Aorta (tissue), 5 donors: ENCODE data around the gene PAK3. TPM values are rescaled to one million over a fixed set of nuclear protein-coding genes. Genes with fewer than 3 reads are reported as not detected.

Experiments
- ATAC-seq: fragments of 200-7000 bp; cut with Tn5 transposase; one replicate; pipeline ENCODE4 v1.9.1; 2022; ENCODE audit warnings: moderate library complexity; ENCODE audit not compliant: low FRiP score
- DNase-seq, 2 donors: peaks; one replicate each; pipeline ENCODE4 v3.0.0-alpha.2; 2020
- H3K27ac ChIP-seq, 2 donors: one replicate each; pipeline ENCODE4 v1.5.1; 2013; ENCODE audit warnings: low read length in 2 of 2, mild to moderate bottlenecking in 2 of 2, moderate library complexity in 2 of 2, control low read depth in 1 of 2, inconsistent platforms in 1 of 2, low read depth in 1 of 2
- H3K27me3 ChIP-seq, 2 donors: one replicate each; pipeline ENCODE4 v1.6.1; 2013; ENCODE audit warnings: control low read depth in 1 of 2, low read length in 1 of 2, mild to moderate bottlenecking in 1 of 2, moderate library complexity in 1 of 2; ENCODE audit not compliant: insufficient read depth in 2 of 2, control insufficient read depth in 1 of 2
- H3K36me3 ChIP-seq, 2 donors: one replicate each; pipeline ENCODE4 v1.6.1; 2013; ENCODE audit warnings: control low read depth in 1 of 2, low read length in 1 of 2, mild to moderate bottlenecking in 1 of 2; ENCODE audit not compliant: insufficient read depth in 2 of 2, control insufficient read depth in 1 of 2
- H3K4me1 ChIP-seq, 2 donors: one replicate each; pipeline ENCODE4 v1.6.1; 2013; ENCODE audit warnings: low read length in 2 of 2, control low read depth in 1 of 2, mild to moderate bottlenecking in 1 of 2, moderate library complexity in 1 of 2; ENCODE audit not compliant: insufficient read depth in 2 of 2, control insufficient read depth in 1 of 2
- H3K4me3 ChIP-seq, 2 donors: one replicate each; pipeline ENCODE4 v1.5.1; 2013; ENCODE audit warnings: low read length in 2 of 2, control low read depth in 1 of 2, mild to moderate bottlenecking in 1 of 2
- H3K9me3 ChIP-seq: one replicate; pipeline ENCODE4 v1.6.1; 2013; ENCODE audit warnings: mild to moderate bottlenecking, low read length; ENCODE audit not compliant: control insufficient read depth
- WGBS, 2 donors: extraction: QIAGEN DNeasy Blood & Tissue Kit; methylation state at CpG; one replicate each; pipeline ENCODE4 v1.1.7; 2013; 5-methylcytosine and 5-hydroxymethylcytosine counted together
- intact Hi-C, 2 donors: fragments of 100-400 bp; cut with DNase I; formaldehyde crosslinking; loops; one replicate each; pipeline versions ENCODE4 v1.14.2 to v1.15.0; 2022
- polyA plus RNA-seq, 2 donors: library from polyadenylated mRNA; stranded (reverse); fragments of 200-250 nt; gene quantifications; one replicate each; pipeline ENCODE4 v1.2.3, GENCODE V29; 2013
- total RNA-seq, 2 donors: library from RNA; stranded (reverse); fragmentation: NEBNext Ultra II Directional; extraction: Animal tissue kit (Norgen Biotek cat#: 25700); gene quantifications; one replicate each; pipeline ENCODE4 v1.2.1, GENCODE V29; 2021
- donor health status: healthy with polysubstance abuse.
- donor health status: Bipolar disorder and iron deficiency.
- donor health status: DM: no; HTN: no; CAD: no.
- donor health status: DM: no; HTN: no; CAD: no.
- donor health status: DM: yes; HTN: yes; CAD: no.

PAK3 gene
- total and polyA plus RNA-seq, 4 donors, result 0.50 to 24.5 (median 7.7) TPM

GRCh38 chrX:111182997-111183396 lies 87.0 kb downstream of the PAK3 start:
- ATAC-seq, result no peak
- intact Hi-C loops, result no loop called here
- H3K9me3 ChIP-seq, result no peaks in the 10 kb centered on the region

GRCh38 chrX:111191598-111191997 lies 95.6 kb downstream of the PAK3 start:
- Histone ChIP-seq H3K27ac (no peak overlapping the region), H3K4me3 (no peak overlapping the region), H3K4me1 (no peaks in the 10 kb centered on the region), H3K27me3 (no peaks in the 10 kb centered on the region), H3K9me3 (no peaks in the 10 kb centered on the region), H3K36me3 (no peaks in the 10 kb centered on the region)
- DNase-seq, result no peak
- 69 to 92% methylated on average over 2 of the region's 2 CpGs for WGBS, 2 donors
- no peak for ATAC-seq
- intact Hi-C loops, result no loop called here

More at GRCh38 chrX:111182997-111183396, 87.0 kb downstream of the PAK3 start:
- H3K27me3 ChIP-seq, result no peaks in the 10 kb centered on the region
- no peak for DNase-seq
- H3K4me3 ChIP-seq, result no peak overlapping the region
- no peaks in the 10 kb centered on the region for H3K36me3 ChIP-seq
- H3K27ac ChIP-seq, result no peak overlapping the region
- H3K4me1 ChIP-seq, result no peaks in the 10 kb centered on the region

GRCh38 chrX:111199505-111199904 lies 103.5 kb downstream of the PAK3 start:
- no peaks in the 10 kb centered on the region for H3K9me3 ChIP-seq
- no peaks in the 10 kb centered on the region for H3K36me3 ChIP-seq
- DNase-seq (no peak), ATAC-seq (no peak)
- H3K27me3 ChIP-seq, result no peaks in the 10 kb centered on the region
- no peak overlapping the region for H3K4me3 ChIP-seq
- intact Hi-C loops, result no loop called here
- peaks cover 0 to 2% of the 10 kb centered on the region in 2 donors for H3K4me1 ChIP-seq
- no peak overlapping the region for H3K27ac ChIP-seq
- WGBS, 2 donors, result 64 to 91% methylated on average over 2 of the region's 2 CpGs

GRCh38 chrX:111200327-111200726 lies 104.3 kb downstream of the PAK3 start:
- H3K4me3 ChIP-seq, result no peak overlapping the region
- intact Hi-C loops, result no loop called here
- DNase-seq (no peak), ATAC-seq (no peak)
- no peaks in the 10 kb centered on the region for H3K27me3 ChIP-seq
- H3K36me3 ChIP-seq, result no peaks in the 10 kb centered on the region
- peaks cover 0 to 2% of the 10 kb centered on the region in 2 donors for H3K4me1 ChIP-seq
- no peaks in the 10 kb centered on the region for H3K9me3 ChIP-seq
- H3K27ac ChIP-seq, result no peak overlapping the region
- 70 to 94% methylated on average over 3 of the region's 3 CpGs for WGBS, 2 donors

GRCh38 chrX:111207851-111208250 lies 111.9 kb downstream of the PAK3 start:
- no peaks in the 10 kb centered on the region for H3K9me3 ChIP-seq
- no peaks in the 10 kb centered on the region for H3K36me3 ChIP-seq
- ATAC-seq (no peak), DNase-seq (no peak)
- WGBS, 2 donors, result 85 to 98% methylated on average over 8 of the region's 8 CpGs
- H3K4me3 ChIP-seq, result no peak overlapping the region
- no peak overlapping the region for H3K27ac ChIP-seq
- intact Hi-C loops, result no loop called here
- H3K4me1 ChIP-seq, result peaks cover 0 to 2% of the 10 kb centered on the region in 2 donors
- H3K27me3 ChIP-seq, result no peaks in the 10 kb centered on the region

GRCh38 chrX:111216293-111216801 lies 120.4 kb downstream of the PAK3 start:
- intact Hi-C loops, result no loop called here
- DNase-seq (no peak), ATAC-seq (no peak)
- no peaks in the 10 kb centered on the region for H3K9me3 ChIP-seq
- no peak overlapping the region for H3K4me3 ChIP-seq
- no peak overlapping the region for H3K27ac ChIP-seq
- H3K27me3 ChIP-seq, result no peaks in the 10 kb centered on the region
- no peaks in the 10 kb centered on the region for H3K36me3 ChIP-seq
- H3K4me1 ChIP-seq, result no peaks in the 10 kb centered on the region
- 86 to 95% methylated on average over 6 of the region's 6 CpGs for WGBS, 2 donors

GRCh38 chrX:111244235-111244750 lies 148.3 kb downstream of the PAK3 start:
- Histone ChIP-seq H3K9me3 (no peaks in the 10 kb centered on the region), H3K27me3 (no peaks in the 10 kb centered on the region), H3K4me1 (no peaks in the 10 kb centered on the region), H3K27ac (no peak overlapping the region), H3K36me3 (no peaks in the 10 kb centered on the region), H3K4me3 (no peak overlapping the region)
- intact Hi-C loops, result loop anchor here (5.0 to 10.0 kb wide), 5 partner anchors 79 to 379 kb away; no protein-coding TSS in a partner anchor
- ATAC-seq, result no peak
- no peak for DNase-seq
- WGBS, 2 donors, result 32 to 37% methylated on average over 2 of the region's 2 CpGs

GRCh38 chrX:111254896-111255693 lies 159.1 kb downstream of the PAK3 start:
- no peaks in the 10 kb centered on the region for H3K27me3 ChIP-seq
- no peak for ATAC-seq
- no peaks in the 10 kb centered on the region for H3K9me3 ChIP-seq
- intact Hi-C loops, result loop anchor here in 1 of 2 donors (5.0 kb wide), 1 partner anchor 98 kb away; no protein-coding TSS in a partner anchor
- no peaks in the 10 kb centered on the region for H3K36me3 ChIP-seq
- 73 to 87% methylated on average over 7 of the region's 7 CpGs for WGBS, 2 donors
- H3K4me3 ChIP-seq, result no peak overlapping the region
- no peak for DNase-seq
- no peak overlapping the region for H3K27ac ChIP-seq
- H3K4me1 ChIP-seq, result no peaks in the 10 kb centered on the region

GRCh38 chrX:111257733-111258132 lies 161.7 kb downstream of the PAK3 start:
- ATAC-seq (no peak), DNase-seq (no peak)
- no peak overlapping the region for H3K27ac ChIP-seq
- intact Hi-C loops, result loop anchor here in 1 of 2 donors (2.0 kb wide), 1 partner anchor 79 kb away; no protein-coding TSS in a partner anchor
- no peaks in the 10 kb centered on the region for H3K9me3 ChIP-seq
- no peaks in the 10 kb centered on the region for H3K36me3 ChIP-seq
- 68 to 92% methylated on average over 3 of the region's 3 CpGs for WGBS, 2 donors
- H3K27me3 ChIP-seq, result no peaks in the 10 kb centered on the region
- H3K4me3 ChIP-seq, result no peak overlapping the region
- H3K4me1 ChIP-seq, result no peaks in the 10 kb centered on the region
